H9 (cell line): Measurements from ENCODE around the gene MORN5. TPM values are rescaled to one million over a fixed set of nuclear protein-coding genes. Genes with fewer than 3 reads are reported as not detected.

Source experiments
- DNase-seq: peaks from one replicate; pipeline ENCODE4 v3.0.0-alpha.2; 2017
- H2AFZ ChIP-seq: one replicate; pipeline ENCODE4 v1.6.1; 2013; ENCODE audit warnings: mild to moderate bottlenecking, low read length, control low read depth, moderate library complexity
- H2AK5ac ChIP-seq: 2 replicates; pipeline ENCODE4 v1.6.1; 2013; ENCODE audit warnings: low read length, control low read depth, mixed read lengths; ENCODE audit not compliant: insufficient read length
- H2BK120ac ChIP-seq: one replicate; pipeline ENCODE4 v1.6.1; 2013; ENCODE audit warnings: low read depth, mild to moderate bottlenecking, low read length, control low read depth, inconsistent platforms; ENCODE audit not compliant: poor library complexity, severe bottlenecking
- H2BK12ac ChIP-seq: 2 replicates; pipeline ENCODE4 v1.6.1; 2013; ENCODE audit warnings: low read length, control low read depth, mixed read lengths, low read depth; ENCODE audit not compliant: insufficient read length
- H2BK15ac ChIP-seq: 2 replicates; pipeline ENCODE4 v1.6.1; 2013; ENCODE audit warnings: low read depth, low read length, control low read depth
- H2BK20ac ChIP-seq: one replicate; pipeline ENCODE4 v1.6.1; 2013; ENCODE audit warnings: low read depth, mild to moderate bottlenecking, low read length, control low read depth, inconsistent platforms; ENCODE audit not compliant: poor library complexity, severe bottlenecking
- H2BK5ac ChIP-seq: 2 replicates; pipeline ENCODE4 v1.6.1; 2013; ENCODE audit warnings: low read length, control low read depth, mixed read lengths; ENCODE audit not compliant: insufficient read length
- H3K14ac ChIP-seq: 2 replicates; pipeline ENCODE4 v1.6.1; 2013; ENCODE audit warnings: low read length, control low read depth; ENCODE audit not compliant: insufficient read depth
- H3K18ac ChIP-seq: 2 replicates; pipeline ENCODE4 v1.6.1; 2013; ENCODE audit warnings: low read depth, mild to moderate bottlenecking, mixed read lengths, low read length, control low read depth; ENCODE audit not compliant: insufficient read length
- H3K23ac ChIP-seq: 2 replicates; pipeline ENCODE4 v1.6.1; 2013; ENCODE audit warnings: low read length, control low read depth, mixed read lengths, low read depth; ENCODE audit not compliant: insufficient read length
- H3K23me2 ChIP-seq: 2 replicates; pipeline ENCODE4 v1.6.1; 2013; ENCODE audit warnings: low read depth, mild to moderate bottlenecking, mixed read lengths, low read length, control low read depth; ENCODE audit not compliant: insufficient read length, poor library complexity, severe bottlenecking
- H3K27ac ChIP-seq: 2 replicates; pipeline ENCODE4 v1.5.1; 2013; ENCODE audit warnings: low read length, control low read depth, mixed read lengths, low read depth; ENCODE audit not compliant: insufficient read length
- H3K27me3 ChIP-seq: 2 replicates; pipeline ENCODE4 v1.6.1; 2013; ENCODE audit warnings: low read length, control low read depth, inconsistent platforms; ENCODE audit not compliant: insufficient read depth
- H3K4ac ChIP-seq: 2 replicates; pipeline ENCODE4 v1.6.1; 2013; ENCODE audit warnings: low read depth, mild to moderate bottlenecking, control low read depth, inconsistent platforms, low read length, moderate library complexity
- H3K4me1 ChIP-seq: 2 replicates; pipeline ENCODE4 v1.6.1; 2013; ENCODE audit warnings: low read length, control low read depth, inconsistent platforms; ENCODE audit not compliant: insufficient read depth
- H3K4me2 ChIP-seq: 2 replicates; pipeline ENCODE4 v1.6.1; 2013; ENCODE audit warnings: low read length, control low read depth, mixed read lengths; ENCODE audit not compliant: insufficient read length, insufficient read depth
- H3K56ac ChIP-seq: 2 replicates; pipeline ENCODE4 v1.6.1; 2013; ENCODE audit warnings: low read depth, mild to moderate bottlenecking, mixed read lengths, low read length, control low read depth; ENCODE audit not compliant: insufficient read length
- H3K79me1 ChIP-seq: 2 replicates; pipeline ENCODE4 v1.6.1; 2013; ENCODE audit warnings: low read depth, mild to moderate bottlenecking, moderate library complexity, low read length, control low read depth, inconsistent platforms; ENCODE audit not compliant: insufficient read depth, poor library complexity, severe bottlenecking
- H3K79me2 ChIP-seq: 2 replicates; pipeline ENCODE4 v1.6.1; 2013; ENCODE audit warnings: low read length, control low read depth, inconsistent platforms; ENCODE audit not compliant: insufficient read depth
- H3K9ac ChIP-seq: 2 replicates; pipeline ENCODE4 v1.6.1; 2013; ENCODE audit warnings: low read length, control low read depth, mixed read lengths; ENCODE audit not compliant: insufficient read length; ENCODE audit errors: extremely low read depth
- H3K9me3 ChIP-seq: one replicate; pipeline ENCODE4 v1.6.1; 2013; ENCODE audit warnings: low read depth, low read length, inconsistent platforms; ENCODE audit not compliant: control insufficient read depth
- H3T11ph ChIP-seq: one replicate; pipeline ENCODE4 v1.6.1; 2013; ENCODE audit warnings: mild to moderate bottlenecking, low read length, control low read depth, inconsistent platforms
- H4K20me1 ChIP-seq: one replicate; pipeline ENCODE4 v1.6.1; 2013; ENCODE audit not compliant: control insufficient read depth, insufficient read length, insufficient read depth
- H4K5ac ChIP-seq: 2 replicates; pipeline ENCODE4 v1.6.1; 2013; ENCODE audit warnings: low read depth, mild to moderate bottlenecking, mixed read lengths, low read length, control low read depth; ENCODE audit not compliant: insufficient read length
- H4K8ac ChIP-seq: replicated peaks from 2 replicates; pipeline ENCODE4 v1.6.1; 2013; ENCODE audit warnings: low read length, control low read depth, mixed read lengths, low read depth; ENCODE audit not compliant: insufficient read length
- H4K91ac ChIP-seq: 2 replicates; pipeline ENCODE4 v1.6.1; 2013; ENCODE audit warnings: low read depth, mild to moderate bottlenecking, moderate library complexity, mixed read lengths, low read length, control low read depth; ENCODE audit not compliant: insufficient read length
- H3K27ac Mint-ChIP-seq, 3 experiments: 2 replicates in 2 of 3; 3 replicates in 1 of 3; pipeline ENCODE4 v1.8.0; 2020 to 2021; ENCODE audit warnings: mixed read lengths in 3 of 3, mild to moderate bottlenecking in 1 of 3, moderate library complexity in 1 of 3
- H3K27me3 Mint-ChIP-seq: 2 replicates; pipeline ENCODE4 v1.8.0; 2021; ENCODE audit warnings: low read depth, mild to moderate bottlenecking, moderate library complexity, mixed read lengths
- H3K36me3 Mint-ChIP-seq, 3 experiments: 2 replicates in 2 of 3; 3 replicates in 1 of 3; pipeline ENCODE4 v1.8.0; 2020 to 2021; ENCODE audit warnings: low read depth in 3 of 3, mixed read lengths in 3 of 3; ENCODE audit not compliant: insufficient read depth in 1 of 3
- H3K4me1 Mint-ChIP-seq, 2 experiments: 2 replicates each; pipeline ENCODE4 v1.8.0; 2020; ENCODE audit warnings: mixed read lengths in 2 of 2
- H3K4me3 Mint-ChIP-seq, 2 experiments: 2 replicates in 1 of 2; 3 replicates in 1 of 2; pipeline ENCODE4 v1.8.0; 2020 to 2021; ENCODE audit warnings: mild to moderate bottlenecking in 2 of 2, mixed read lengths in 2 of 2, moderate library complexity in 1 of 2
- H3K9me3 Mint-ChIP-seq, 2 experiments: 2 replicates in 1 of 2; 3 replicates in 1 of 2; pipeline ENCODE4 v1.8.0; 2020; ENCODE audit warnings: mild to moderate bottlenecking in 2 of 2, mixed read lengths in 2 of 2, moderate library complexity in 1 of 2
- CTCF ChIP-seq: fragments of 200-600 bp; sonication (generic); conservative IDR thresholded peaks from 3 replicates; pipeline ENCODE4 v1.8.0; 2021; ENCODE audit warnings: antibody characterized with exemption, mild to moderate bottlenecking
- WGBS: extraction: QIAGEN DNeasy Blood & Tissue Kit; methylation state at CpG from one replicate; pipeline ENCODE4 v1.1.7; 2013; ENCODE audit warnings: missing lambda C conversion rate, low lambda C conversion rate, mixed read lengths; ENCODE audit not compliant: insufficient read length; ENCODE audit errors: extremely low coverage; 5-methylcytosine and 5-hydroxymethylcytosine counted together
- total RNA-seq: library from RNA; stranded (reverse); gene quantifications from 2 replicates; pipeline ENCODE4 v1.2.1, GENCODE V29; 2021

MORN5 gene
- total RNA-seq, 1 experiment from 2014 or later = not detected

GRCh38 chr9:122168356-122168755 is 8.6 kb downstream of the MORN5 start:
- no peak overlapping the region for H4K8ac ChIP-seq
- peaks cover 36% of the 10 kb centered on the region for H3K27me3 Mint-ChIP-seq

More at GRCh38 chr9:122168356-122168755, 8.6 kb downstream of the MORN5 start:
- H3T11ph ChIP-seq = no peak overlapping the region
- no peak overlapping the region for H3K23ac ChIP-seq
- H3K23me2 ChIP-seq = no peaks in the 10 kb centered on the region
- no peaks in the 10 kb centered on the region for H3K9me3 ChIP-seq
- no peak overlapping the region for H3K4me2 ChIP-seq
- TF ChIP-seq CTCF = no peak
- H3K4me1 ChIP-seq = no peaks in the 10 kb centered on the region
- H4K5ac ChIP-seq = no peak overlapping the region
- Mint-ChIP-seq H3K36me3 (no peaks in the 10 kb centered on the region; a peak in 1 of 7 replicates), H3K9me3 (peaks cover 4% of the 10 kb centered on the region in 2 experiments; a peak in 2 of 5 replicates), H3K4me1 (peaks cover 0 to 3% of the 10 kb centered on the region in 2 experiments; a peak in 1 of 4 replicates), H3K4me3 (no peak overlapping the region), H3K27ac (no peak overlapping the region)
- no peak overlapping the region for H2BK5ac ChIP-seq
- no peak overlapping the region for H2BK15ac ChIP-seq
- no peaks in the 10 kb centered on the region for H4K20me1 ChIP-seq
- H2BK20ac ChIP-seq = no peak overlapping the region
- no peak overlapping the region for H2AFZ ChIP-seq
- H2BK12ac ChIP-seq = no peak overlapping the region
- H3K14ac ChIP-seq = no peak overlapping the region
- no peak overlapping the region for H3K4ac ChIP-seq
- H3K18ac ChIP-seq = no peak overlapping the region
- no peaks in the 10 kb centered on the region for H3K79me2 ChIP-seq
- no peak for DNase-seq
- H3K79me1 ChIP-seq = no peaks in the 10 kb centered on the region
- no peak overlapping the region for H3K56ac ChIP-seq
- no peak overlapping the region for H3K9ac ChIP-seq
- no peak overlapping the region for H3K27ac ChIP-seq
- no peak overlapping the region for H2BK120ac ChIP-seq
- H4K91ac ChIP-seq = no peak overlapping the region
- no CpG with 5 or more reads among the region's 3 CpGs for WGBS
- H2AK5ac ChIP-seq = no peak overlapping the region
- H3K27me3 ChIP-seq = no peaks in the 10 kb centered on the region
